Kidney (tissue), 14 donors: ENCODE measurements around the gene MYBBP1A. TPM values are rescaled to one million over a fixed set of nuclear protein-coding genes. Genes with fewer than 3 reads are reported as not detected.

Source experiments
- DNase-seq, 5 donors: peaks; one replicate each; pipeline ENCODE4 v3.0.0-alpha.2; 2013 to 2020
- FAIRE-seq: peaks from 2 replicates; lab custom pipeline; 2012; peaks lifted over from hg19 to GRCh38; lab: Jason Lieb, UNC
- H3K27ac ChIP-seq, 2 donors: one replicate each; pipeline ENCODE4 v1.7.0; 2013; ENCODE audit warnings: low read depth in 2 of 2, low read length in 2 of 2, inconsistent platforms in 1 of 2
- H3K27me3 ChIP-seq: one replicate; pipeline ENCODE4 v1.7.1; 2013; ENCODE audit warnings: low read length, inconsistent platforms; ENCODE audit not compliant: control insufficient read depth, insufficient read depth
- H3K36me3 ChIP-seq, 3 donors: one replicate each; pipeline versions ENCODE4 v1.7.0 to v1.7.1; 2013; ENCODE audit warnings: low read length in 3 of 3, control low read depth in 1 of 3, inconsistent platforms in 1 of 3; ENCODE audit not compliant: insufficient read depth in 3 of 3, control insufficient read depth in 2 of 3
- H3K4me1 ChIP-seq, 3 donors: one replicate each; pipeline versions ENCODE4 v1.7.0 to v1.7.1; 2013; ENCODE audit warnings: low read length in 3 of 3, inconsistent platforms in 1 of 3, low read depth in 1 of 3; ENCODE audit not compliant: control insufficient read depth in 2 of 3, insufficient read depth in 2 of 3
- H3K4me3 ChIP-seq, 3 donors: one replicate each; pipeline versions ENCODE4 v1.7.0 to v1.8.1; 2013; ENCODE audit warnings: low read length in 3 of 3, control low read depth in 1 of 3, inconsistent platforms in 1 of 3
- H3K9ac ChIP-seq, 3 donors: one replicate each; pipeline versions ENCODE4 v1.7.0 to v1.7.1; 2013; ENCODE audit warnings: low read length in 3 of 3, control low read depth in 1 of 3, inconsistent platforms in 1 of 3
- H3K9me3 ChIP-seq, 3 donors: one replicate each; pipeline versions ENCODE4 v1.7.0 to v1.7.1; 2013; ENCODE audit warnings: low read length in 3 of 3, control low read depth in 1 of 3, inconsistent platforms in 1 of 3; ENCODE audit not compliant: control insufficient read depth in 2 of 3, insufficient read depth in 1 of 3
- CTCF ChIP-seq: IDR thresholded peaks from 3 replicates; pipeline ENCODE4 v1.5.1; 2012; ENCODE audit warnings: mild to moderate bottlenecking, moderate library complexity, borderline replicate concordance; ENCODE audit not compliant: insufficient read depth; ENCODE audit errors: extremely low read depth
- intact Hi-C: fragments of 100-400 bp; cut with DNase I; formaldehyde crosslinking; loops from one replicate; pipeline ENCODE4 v1.11.1; 2022
- polyA plus RNA-seq: library from polyadenylated mRNA; stranded (reverse); fragments of 350-450 nt; fragmentation: Illumina TruSeq; extraction: RNeasy Lipid Tissue Mini Kit (QIAGEN cat#74804); gene quantifications from one replicate; pipeline ENCODE4 v1.2.3, GENCODE V29; 2014; ENCODE audit warnings: low read depth, low replicate concordance; ENCODE audit not compliant: insufficient read depth
- total RNA-seq: library from RNA; stranded (reverse); fragmentation: NEBNext Ultra II Directional; extraction: Animal tissue kit (Norgen Biotek cat#: 25700); gene quantifications from one replicate; pipeline ENCODE4 v1.2.1, GENCODE V29; 2021
- donor health status: control.
- donor health status: control.
- donor health status: control.
- donor health status: control.
- donor health status: control.
- donor health status: DM: yes; HTN: yes; CAD: no.
- donor health status: Normal renal cell carcinoma (clear cell type).

The MYBBP1A gene
- total and polyA plus RNA-seq, 2 donors from 2014 or later = 11.9 to 51.6 TPM

- DNase-seq (no peak), FAIRE-seq (no peak)
- no peaks in the 10 kb centered on the region for H3K9me3 ChIP-seq
- no peak overlapping the region for H3K27ac ChIP-seq
- intact Hi-C loops = no loop called here
- no peak for TF ChIP-seq CTCF
- peaks cover 0 to 26% (median 25%) of the 10 kb centered on the region in 3 donors for H3K4me1 ChIP-seq
- H3K27me3 ChIP-seq = peaks cover 5% of the 10 kb centered on the region
- no peaks in the 10 kb centered on the region for H3K36me3 ChIP-seq
- H3K9ac ChIP-seq = peak overlapping the region in 1 of 3 donors; percentile 61
- H3K4me3 ChIP-seq = peak overlapping the region; percentile 58 to 73 (median 72)
Observed at GRCh38 chr17:4500191-4500571, 55.0 kb downstream of the MYBBP1A start.

- FAIRE-seq (no peak), DNase-seq (peak in 1 of 5 donors; percentile 79)
- Histone ChIP-seq H3K27me3 (peaks cover 5% of the 10 kb centered on the region), H3K4me3 (peak overlapping the region; percentile 58 to 73 (median 72)), H3K36me3 (no peaks in the 10 kb centered on the region), H3K9me3 (no peaks in the 10 kb centered on the region), H3K4me1 (peaks cover 0 to 21% (median 20%) of the 10 kb centered on the region in 3 donors), H3K27ac (peak overlapping the region; percentile 1 to 41), H3K9ac (peak overlapping the region in 1 of 3 donors; percentile 61)
- intact Hi-C loops = no loop called here
- no peak for TF ChIP-seq CTCF
Observed at GRCh38 chr17:4499431-4500190, 55.6 kb downstream of the MYBBP1A start.

- Histone ChIP-seq H3K4me3 (peak within 1 kb of the TSS; percentile 12 to 73 (median 72)), H3K9me3 (no peaks in the 10 kb centered on the region), H3K27ac (peak within 1 kb of the TSS; percentile 82 to 86), H3K9ac (peak within 1 kb of the TSS in 2 of 3 donors; percentile 24 to 78), H3K27me3 (peaks cover 5% of the 10 kb centered on the region), H3K4me1 (peaks cover 0 to 19% (median 14%) of the 10 kb centered on the region in 3 donors), H3K36me3 (no peaks in the 10 kb centered on the region)
- peak; percentile 63 to 88 (median 82) for DNase-seq
- intact Hi-C loops = no loop called here
- no peak for FAIRE-seq
- TF ChIP-seq CTCF = no peak
Observed at GRCh38 chr17:4498461-4499397, 56.5 kb downstream of the MYBBP1A start, which contains the start of gene SPNS2. Gene SPNS2, plus strand, starts transcription at chr17:4498881. Its CDS starts 167 bp downstream, at chr17:4499048.
